OCI-LY3 (cell line): ENCODE results near the gene TBC1D22B.
"Not testable (repeated sequence)": the region's sequence is repeated elsewhere in the genome, so short reads cannot be mapped to it uniquely, and the experiment has no call there.

Source experiments
- H2AFZ ChIP-seq: fragments of 200-600, 300-600 bp; shearing (Covaris generic); 2 replicates; pipeline ENCODE4 v1.6.0; 2014; ENCODE audit warnings: antibody characterized with exemption, low read depth, low read length
- H3K27ac ChIP-seq: fragments of 200-600, 300-600 bp; sonication (generic); 2 replicates; pipeline ENCODE4 v1.5.1; 2014; ENCODE audit warnings: mild to moderate bottlenecking, low read length, moderate library complexity, mixed read lengths
- H3K27me3 ChIP-seq: fragments of 200-600, 300-600 bp; sonication (generic); 2 replicates; pipeline ENCODE4 v1.6.1; 2014; ENCODE audit warnings: low read depth, low read length, mixed read lengths
- H3K36me3 ChIP-seq: fragments of 200-600, 300-600 bp; sonication (generic); replicated peaks from 2 replicates; pipeline ENCODE3; 2014; ENCODE audit warnings: low read depth, low read length, mixed read lengths
- H3K4me1 ChIP-seq: fragments of 300-600, 200-600 bp; sonication (generic); 2 replicates; pipeline ENCODE4 v1.6.1; 2014; ENCODE audit warnings: low read length, mixed read lengths
- H3K4me2 ChIP-seq: fragments of 200-600, 300-600 bp; sonication (generic); 2 replicates; pipeline ENCODE4 v1.6.1; 2014; ENCODE audit warnings: low read length, mixed read lengths
- H3K4me3 ChIP-seq: fragments of 300-600, 200-600 bp; sonication (generic); 2 replicates; pipeline ENCODE4 v1.5.1; 2014; ENCODE audit warnings: antibody characterized with exemption, mild to moderate bottlenecking, low read length, moderate library complexity
- H3K79me2 ChIP-seq: fragments of 300-600, 200-600 bp; shearing (Covaris generic); 2 replicates; pipeline ENCODE4 v1.6.1; 2014; ENCODE audit warnings: mild to moderate bottlenecking, low read length, mixed read lengths
- H3K9ac ChIP-seq: fragments of 300-600, 200-600 bp; shearing (Covaris generic); 2 replicates; pipeline ENCODE4 v1.6.0; 2014; ENCODE audit warnings: mild to moderate bottlenecking, low read length, moderate library complexity
- H3K9me3 ChIP-seq: fragments of 200-600, 300-600 bp; shearing (Covaris generic); 2 replicates; pipeline ENCODE4 v1.6.1; 2014; ENCODE audit warnings: low read length, mixed read lengths; ENCODE audit not compliant: insufficient read depth
- H4K20me1 ChIP-seq: fragments of 200-600, 300-600 bp; sonication (generic); 2 replicates; pipeline ENCODE4 v1.6.1; 2016; ENCODE audit warnings: low read length, mixed read lengths; ENCODE audit not compliant: insufficient read depth
- EZH2phosphoT487 ChIP-seq: fragments of 200-600 bp; shearing (Covaris generic); IDR thresholded peaks from 2 replicates; pipeline ENCODE4 v1.6.1; 2018; ENCODE audit warnings: antibody characterized with exemption, mixed run types, low read depth
- TF ChIP-seq, protein P1 (sequence below): fragments of 200-600, 300-600 bp; sonication (generic); IDR thresholded peaks from 2 replicates; pipeline ENCODE4 v1.5.1; 2014; ENCODE audit warnings: antibody characterized with exemption, low read length, low read depth

TBC1D22B gene

GRCh38 chr6:37303891-37304503 is 46.4 kb downstream of the TBC1D22B start:
- Histone ChIP-seq H3K27ac (no peak overlapping the region), H3K4me2 (no peak overlapping the region), H3K27me3 (no peaks in the 10 kb centered on the region), H4K20me1 (no peaks in the 10 kb centered on the region), H3K9me3 (no peaks in the 10 kb centered on the region), H3K79me2 (no peaks in the 10 kb centered on the region), H3K36me3 (peaks cover 15% of the 10 kb centered on the region), H3K4me3 (no peak overlapping the region), H3K4me1 (peaks cover under 1% of the 10 kb centered on the region; the same call in 1 of the 2 replicates), H3K9ac (no peak overlapping the region), H2AFZ (no peak overlapping the region)
- TF ChIP-seq EZH2phosphoT487: no peak
- TF ChIP-seq, protein P1, sequence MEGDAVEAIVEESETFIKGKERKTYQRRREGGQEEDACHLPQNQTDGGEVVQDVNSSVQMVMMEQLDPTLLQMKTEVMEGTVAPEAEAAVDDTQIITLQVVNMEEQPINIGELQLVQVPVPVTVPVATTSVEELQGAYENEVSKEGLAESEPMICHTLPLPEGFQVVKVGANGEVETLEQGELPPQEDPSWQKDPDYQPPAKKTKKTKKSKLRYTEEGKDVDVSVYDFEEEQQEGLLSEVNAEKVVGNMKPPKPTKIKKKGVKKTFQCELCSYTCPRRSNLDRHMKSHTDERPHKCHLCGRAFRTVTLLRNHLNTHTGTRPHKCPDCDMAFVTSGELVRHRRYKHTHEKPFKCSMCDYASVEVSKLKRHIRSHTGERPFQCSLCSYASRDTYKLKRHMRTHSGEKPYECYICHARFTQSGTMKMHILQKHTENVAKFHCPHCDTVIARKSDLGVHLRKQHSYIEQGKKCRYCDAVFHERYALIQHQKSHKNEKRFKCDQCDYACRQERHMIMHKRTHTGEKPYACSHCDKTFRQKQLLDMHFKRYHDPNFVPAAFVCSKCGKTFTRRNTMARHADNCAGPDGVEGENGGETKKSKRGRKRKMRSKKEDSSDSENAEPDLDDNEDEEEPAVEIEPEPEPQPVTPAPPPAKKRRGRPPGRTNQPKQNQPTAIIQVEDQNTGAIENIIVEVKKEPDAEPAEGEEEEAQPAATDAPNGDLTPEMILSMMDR: peak; percentile 83

GRCh38 chr6:37304766-37305165 is 47.2 kb downstream of the TBC1D22B start:
- Histone ChIP-seq H3K27ac (no peak overlapping the region), H2AFZ (no peak overlapping the region), H3K4me2 (no peak overlapping the region), H3K79me2 (no peaks in the 10 kb centered on the region), H4K20me1 (no peaks in the 10 kb centered on the region), H3K27me3 (no peaks in the 10 kb centered on the region), H3K4me1 (no peaks in the 10 kb centered on the region), H3K9me3 (no peaks in the 10 kb centered on the region), H3K9ac (no peak overlapping the region), H3K36me3 (peaks cover 14% of the 10 kb centered on the region), H3K4me3 (no peak overlapping the region)
- TF ChIP-seq EZH2phosphoT487: no peak
- TF ChIP-seq, protein P1: no peak

DNA sequence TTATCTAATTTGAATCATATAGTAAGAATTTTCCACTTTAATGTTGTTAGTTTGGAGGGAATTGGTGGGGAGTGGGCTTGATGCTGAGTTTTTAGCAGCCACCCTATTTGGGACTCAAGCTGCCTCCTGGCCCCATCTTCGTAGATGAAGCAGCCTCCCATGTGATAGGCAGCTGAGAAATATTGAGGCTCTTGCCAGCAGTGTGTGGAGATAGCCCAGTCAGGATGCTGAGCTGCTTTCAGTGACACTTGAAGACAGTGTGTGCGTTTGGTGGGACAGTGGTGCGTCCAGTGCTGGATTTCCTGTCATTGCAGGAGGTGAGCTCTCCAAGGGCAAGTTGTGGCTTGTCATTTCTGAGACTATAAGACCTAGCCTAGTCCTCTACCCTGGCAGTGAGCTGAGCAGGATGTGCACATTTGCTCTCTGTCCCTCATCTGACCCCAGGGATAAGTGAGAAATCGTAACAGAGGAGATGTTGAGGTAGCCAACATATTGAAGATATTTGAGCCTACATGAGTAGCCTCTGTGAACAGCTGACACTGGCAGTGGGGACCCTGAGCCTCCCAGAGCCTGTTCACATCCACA is 48.4 kb downstream of the TBC1D22B start:
- H3K27ac ChIP-seq: no peak overlapping the region
- no peaks in the 10 kb centered on the region for H3K79me2 ChIP-seq
- H3K4me3 ChIP-seq: no peak overlapping the region
- no peaks in the 10 kb centered on the region for H3K9me3 ChIP-seq
- H3K4me2 ChIP-seq: no peak overlapping the region
- H3K27me3 ChIP-seq: no peaks in the 10 kb centered on the region
- TF ChIP-seq, protein P1: no peak
- TF ChIP-seq EZH2phosphoT487: no peak
- no peaks in the 10 kb centered on the region for H4K20me1 ChIP-seq
- H3K4me1 ChIP-seq: no peaks in the 10 kb centered on the region
- peaks cover 14% of the 10 kb centered on the region for H3K36me3 ChIP-seq
- no peak overlapping the region for H3K9ac ChIP-seq
- no peak overlapping the region for H2AFZ ChIP-seq

DNA sequence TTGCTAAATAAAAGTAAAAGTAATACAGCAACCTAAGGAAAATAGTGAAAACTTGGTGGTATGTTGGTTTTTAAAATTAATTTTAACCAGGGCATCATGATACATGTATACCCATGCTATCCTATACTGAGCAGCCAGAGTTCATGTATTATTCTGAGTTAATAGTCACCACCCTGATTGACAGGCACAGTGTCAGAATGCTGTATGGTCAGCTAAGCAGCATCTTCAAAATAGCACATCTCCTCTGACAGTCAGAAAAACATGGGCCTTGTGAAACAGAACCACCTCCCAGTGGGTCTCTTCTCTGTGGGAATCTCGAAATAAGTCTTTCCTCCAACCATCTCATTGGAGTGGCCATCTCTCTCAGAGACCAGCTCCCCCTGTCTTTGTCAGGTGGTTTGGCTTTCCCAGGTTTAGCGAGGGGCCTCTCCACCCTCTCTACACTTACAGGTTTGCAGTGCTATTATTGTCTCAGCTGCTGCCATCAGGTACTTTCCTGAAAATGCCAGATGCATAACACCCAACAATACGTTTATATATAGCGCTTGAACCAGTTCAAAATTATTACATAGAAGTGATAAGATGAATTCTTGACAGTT is 49.2 kb downstream of the TBC1D22B start:
- no peak overlapping the region for H3K4me3 ChIP-seq
- no peaks in the 10 kb centered on the region for H3K9me3 ChIP-seq
- no peaks in the 10 kb centered on the region for H3K27me3 ChIP-seq
- peaks cover 14% of the 10 kb centered on the region for H3K36me3 ChIP-seq
- no peaks in the 10 kb centered on the region for H3K4me1 ChIP-seq
- no peak overlapping the region for H2AFZ ChIP-seq
- TF ChIP-seq, protein P1: no peak
- TF ChIP-seq EZH2phosphoT487: no peak
- no peak overlapping the region for H3K27ac ChIP-seq
- no peak overlapping the region for H3K4me2 ChIP-seq
- no peak overlapping the region for H3K9ac ChIP-seq
- no peaks in the 10 kb centered on the region for H4K20me1 ChIP-seq
- no peaks in the 10 kb centered on the region for H3K79me2 ChIP-seq

GRCh38 chr6:37307484-37307883 is 49.9 kb downstream of the TBC1D22B start:
- not testable (repeated sequence) for H3K9ac ChIP-seq, H3K27ac ChIP-seq

More at GRCh38 chr6:37307484-37307883, 49.9 kb downstream of the TBC1D22B start:
- H3K36me3 ChIP-seq: peaks cover 13% of the 10 kb centered on the region
- H3K79me2 ChIP-seq, H3K4me1 ChIP-seq, H4K20me1 ChIP-seq, H2AFZ ChIP-seq, H3K4me2 ChIP-seq, H3K27me3 ChIP-seq, H3K4me3 ChIP-seq, H3K9me3 ChIP-seq: not testable (repeated sequence)
